Muscle layer of duodenum (tissue), 2 donors: ENCODE data around the gene PSMC3.

Source experiments
- H3K27ac ChIP-seq: one replicate; pipeline ENCODE4 v1.7.0; 2013; ENCODE audit warnings: mild to moderate bottlenecking, low read length
- H3K27me3 ChIP-seq: one replicate; pipeline ENCODE4 v1.7.0; 2013; ENCODE audit warnings: low read depth, mild to moderate bottlenecking, control low read depth, low read length
- H3K36me3 ChIP-seq, 2 donors: one replicate each; pipeline ENCODE4 v1.7.0; 2013; ENCODE audit warnings: low read length in 2 of 2, control low read depth in 1 of 2, mild to moderate bottlenecking in 1 of 2; ENCODE audit not compliant: insufficient read depth in 2 of 2, control insufficient read depth in 1 of 2
- H3K4me1 ChIP-seq, 2 donors: one replicate each; pipeline ENCODE4 v1.7.0; 2013; ENCODE audit warnings: low read length in 2 of 2, mild to moderate bottlenecking in 2 of 2, control low read depth in 1 of 2, moderate library complexity in 1 of 2; ENCODE audit not compliant: insufficient read depth in 2 of 2, control insufficient read depth in 1 of 2
- H3K4me3 ChIP-seq, 2 donors: one replicate each; pipeline ENCODE4 v1.7.0; 2013; ENCODE audit warnings: low read length in 2 of 2, low read depth in 1 of 2, mild to moderate bottlenecking in 1 of 2
- H3K9me3 ChIP-seq, 2 donors: one replicate each; pipeline ENCODE4 v1.7.0; 2013; ENCODE audit warnings: low read length in 2 of 2, control low read depth in 1 of 2, mild to moderate bottlenecking in 1 of 2; ENCODE audit not compliant: control insufficient read depth in 1 of 2
- donor health status: healthy.

The PSMC3 gene

DNA sequence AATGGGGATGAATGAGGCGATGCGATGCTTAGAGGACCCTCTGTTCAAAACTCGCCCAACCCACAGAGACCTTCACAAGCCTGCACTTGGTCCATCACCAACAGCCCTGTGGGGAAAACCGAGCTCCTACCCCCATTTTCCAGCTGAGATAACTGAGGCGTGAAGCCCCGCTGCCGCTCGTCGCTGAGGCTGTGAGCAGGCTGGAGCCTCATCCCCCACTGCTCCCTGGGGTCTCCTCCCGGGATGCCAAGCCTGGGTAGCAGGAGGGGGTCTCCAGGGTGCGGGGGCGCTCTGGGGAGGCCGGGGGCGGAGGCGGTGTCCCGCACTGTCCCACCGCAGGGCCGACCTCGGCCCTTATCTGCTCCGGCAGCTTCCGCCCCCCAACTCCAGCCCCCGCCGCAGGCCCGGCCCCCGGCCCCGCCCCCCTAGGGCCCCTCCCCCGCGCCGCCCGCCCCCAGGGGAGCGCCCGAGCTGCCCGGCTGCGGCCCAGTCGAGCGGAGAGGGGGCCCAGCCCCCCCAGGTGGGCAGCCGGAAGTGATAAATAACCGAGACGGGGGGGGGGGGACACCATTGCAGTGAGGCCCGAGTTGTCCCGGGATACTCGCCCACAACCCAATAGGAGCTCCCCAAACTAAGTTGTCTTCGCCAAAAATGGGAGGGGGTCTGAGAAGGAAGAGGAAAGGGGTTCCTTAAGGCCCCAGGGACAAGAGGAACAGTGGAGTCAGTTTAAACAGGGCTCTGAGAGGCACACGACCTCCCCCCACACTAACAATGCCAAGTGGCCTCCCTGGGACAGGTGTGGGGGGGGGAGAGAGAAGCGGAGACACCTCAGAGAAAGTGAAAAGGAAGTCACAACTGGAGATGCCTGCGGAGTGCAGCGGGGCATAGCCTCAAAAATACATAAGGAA lies 26.1 kb downstream of the PSMC3 start:
- Histone ChIP-seq H3K27me3 (no peaks in the 10 kb centered on the region), H3K4me3 (peak overlapping the region; percentile 56 to 66), H3K27ac (peak overlapping the region; percentile 26), H3K36me3 (no peaks in the 10 kb centered on the region), H3K9me3 (no peaks in the 10 kb centered on the region), H3K4me1 (peaks cover 0 to 7% of the 10 kb centered on the region in 2 donors)

DNA sequence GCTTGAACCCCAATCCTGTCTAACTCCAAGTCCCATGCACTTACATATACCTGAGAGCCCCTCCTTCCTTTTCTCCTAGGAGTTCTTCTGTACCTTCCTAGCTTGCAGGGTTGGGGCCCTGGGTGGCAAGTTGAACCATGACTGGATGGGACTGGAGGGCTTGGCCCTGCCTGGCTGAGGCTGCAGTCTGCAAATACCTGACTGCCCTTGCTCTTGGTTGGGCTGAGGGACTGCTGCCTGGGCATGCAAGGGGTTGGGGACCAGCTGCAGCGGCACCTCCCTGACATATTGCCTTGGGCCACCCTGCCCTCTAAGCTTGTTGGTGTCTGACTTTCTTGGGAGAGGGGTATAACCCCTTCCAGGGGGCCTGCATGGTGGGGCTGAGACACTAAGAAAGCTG lies 27.7 kb downstream of the PSMC3 start:
- Histone ChIP-seq H3K27me3 (no peaks in the 10 kb centered on the region), H3K27ac (no peak overlapping the region), H3K4me1 (peaks cover 0 to 11% of the 10 kb centered on the region in 2 donors), H3K4me3 (no peak overlapping the region), H3K9me3 (no peaks in the 10 kb centered on the region), H3K36me3 (no peaks in the 10 kb centered on the region)

DNA sequence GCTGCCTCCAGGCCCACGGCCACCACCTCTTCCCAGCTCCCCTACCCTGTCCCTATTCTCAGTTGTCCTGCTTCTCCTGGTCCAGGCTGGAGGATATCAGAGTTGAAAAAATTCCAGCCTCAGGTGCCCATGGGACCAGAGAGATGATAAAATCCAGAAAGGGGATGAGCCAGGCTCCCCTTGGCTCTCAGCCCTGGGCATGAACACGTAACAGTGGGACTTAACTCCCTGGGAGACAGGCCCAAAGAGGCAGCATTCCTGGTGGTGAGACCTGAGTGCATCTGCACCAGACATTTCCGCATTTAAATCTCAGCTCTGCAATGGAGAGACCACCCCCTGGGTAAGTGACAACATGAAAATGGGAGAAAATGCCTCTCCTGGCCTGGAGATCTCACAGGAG lies 28.2 kb downstream of the PSMC3 start:
- no peaks in the 10 kb centered on the region for H3K27me3 ChIP-seq
- H3K27ac ChIP-seq = no peak overlapping the region
- no peaks in the 10 kb centered on the region for H3K36me3 ChIP-seq
- H3K4me3 ChIP-seq = no peak overlapping the region
- peaks cover 0 to 14% of the 10 kb centered on the region in 2 donors for H3K4me1 ChIP-seq
- no peaks in the 10 kb centered on the region for H3K9me3 ChIP-seq

DNA sequence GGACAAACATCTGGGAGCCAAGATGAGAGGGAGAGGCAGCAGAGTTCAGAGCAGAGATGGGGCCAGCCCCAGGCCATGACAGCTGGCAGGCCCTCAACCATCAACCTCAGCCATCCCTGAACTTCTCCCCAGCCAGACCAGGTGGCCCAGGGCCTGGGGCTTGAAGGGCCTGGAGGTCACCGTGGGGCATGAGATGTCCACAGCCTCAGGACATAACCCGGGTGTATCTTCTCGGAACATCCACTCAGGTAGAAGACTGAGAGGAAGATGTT lies 30.3 kb downstream of the PSMC3 start:
- Histone ChIP-seq H3K4me3 (no peak overlapping the region), H3K27ac (peak overlapping the region; percentile 83), H3K27me3 (no peaks in the 10 kb centered on the region), H3K36me3 (no peaks in the 10 kb centered on the region), H3K9me3 (no peaks in the 10 kb centered on the region), H3K4me1 (peaks cover 0 to 14% of the 10 kb centered on the region in 2 donors)

DNA sequence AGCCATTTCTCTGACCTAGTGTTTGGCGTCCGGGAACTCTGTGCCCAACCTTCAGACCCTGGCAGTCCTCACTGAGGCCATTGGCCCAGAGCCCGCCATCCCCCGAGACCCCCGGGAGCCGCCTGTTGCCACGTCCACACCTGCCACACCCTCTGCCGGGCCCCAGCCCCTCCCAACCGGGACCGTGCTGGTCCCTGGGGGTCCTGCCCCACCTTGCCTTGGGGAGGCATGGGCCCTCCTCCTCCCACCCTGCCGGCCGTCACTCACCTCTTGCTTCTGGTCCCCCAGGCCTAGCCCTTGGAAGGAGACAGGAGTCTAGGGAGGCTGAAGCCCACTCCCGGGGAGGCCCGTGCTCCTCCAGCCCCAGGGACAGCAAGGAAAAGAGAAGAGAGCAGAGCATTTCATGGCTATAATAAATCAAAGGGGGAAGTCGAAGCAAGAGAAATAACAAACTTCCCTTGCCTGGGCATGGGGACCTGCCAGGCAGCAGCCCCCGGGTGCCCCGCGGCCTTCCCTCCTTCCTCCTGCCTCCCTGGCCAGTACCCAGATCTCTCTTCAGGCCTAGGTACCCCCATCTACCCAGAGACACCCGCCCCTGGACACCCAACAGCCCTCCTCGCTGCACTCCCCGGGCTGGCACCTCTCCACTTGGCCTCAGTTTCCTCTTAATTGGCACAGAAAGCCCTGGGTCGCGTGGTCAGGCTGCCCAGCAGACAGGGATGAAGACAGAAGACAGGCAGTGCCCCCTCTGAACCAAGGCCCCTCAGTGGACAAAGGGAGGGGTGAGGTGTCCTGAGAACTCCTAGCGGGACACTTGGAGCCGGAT lies 30.8 kb downstream of the PSMC3 start:
- Histone ChIP-seq H3K9me3 (no peaks in the 10 kb centered on the region), H3K36me3 (no peaks in the 10 kb centered on the region), H3K27ac (peak overlapping the region; percentile 83), H3K27me3 (no peaks in the 10 kb centered on the region), H3K4me3 (peak overlapping the region in 1 of 2 donors; percentile 34), H3K4me1 (peaks cover 0 to 12% of the 10 kb centered on the region in 2 donors)

DNA sequence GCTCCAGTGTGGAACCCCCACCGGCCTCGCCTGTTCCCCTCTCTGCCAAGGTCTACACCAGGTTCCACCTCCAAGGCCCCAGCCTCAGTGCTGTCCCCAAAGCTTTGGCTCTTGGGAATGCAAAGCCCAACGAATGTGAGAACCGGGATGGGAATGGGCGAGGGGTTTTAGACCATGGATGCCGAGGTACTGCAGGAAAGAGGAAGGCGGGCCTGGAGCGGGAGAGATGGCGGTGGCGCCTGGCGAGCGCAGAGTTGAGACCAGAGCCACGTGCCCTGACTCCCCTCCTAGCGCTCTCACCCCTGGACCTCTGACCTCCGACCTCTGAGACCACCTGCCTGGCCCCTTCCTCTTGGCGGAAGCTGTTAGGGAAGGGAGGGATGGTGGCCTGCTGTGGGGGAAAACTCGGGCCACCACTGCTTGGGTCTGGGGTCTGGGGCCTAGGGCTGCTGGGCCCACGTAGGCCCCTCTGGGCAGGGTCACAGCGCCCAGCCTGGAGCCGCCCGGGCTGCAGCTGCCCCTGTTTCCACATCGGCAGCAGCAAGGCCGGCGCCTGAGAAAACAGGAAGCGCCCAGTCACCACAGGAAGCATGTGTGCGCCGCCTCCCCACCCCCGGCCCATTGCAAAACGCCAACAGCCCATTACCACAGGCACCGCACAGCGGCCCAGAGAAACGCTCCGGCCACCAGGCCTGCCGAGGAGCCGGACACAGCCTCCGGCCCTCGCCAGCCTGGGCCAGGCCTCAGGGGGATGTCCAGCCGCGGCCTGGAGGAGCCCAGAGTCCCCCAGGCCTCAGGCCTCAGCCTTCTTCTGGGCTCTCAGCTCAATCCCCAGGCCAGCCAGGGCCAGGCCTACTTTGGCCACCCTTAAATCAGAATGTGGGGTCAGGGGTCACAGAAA lies 31.7 kb downstream of the PSMC3 start:
- Histone ChIP-seq H3K4me1 (peaks cover 0 to 7% of the 10 kb centered on the region in 2 donors), H3K27ac (peak overlapping the region; percentile 83), H3K9me3 (no peaks in the 10 kb centered on the region), H3K36me3 (no peaks in the 10 kb centered on the region), H3K27me3 (no peaks in the 10 kb centered on the region), H3K4me3 (peak overlapping the region in 1 of 2 donors; percentile 34)

DNA sequence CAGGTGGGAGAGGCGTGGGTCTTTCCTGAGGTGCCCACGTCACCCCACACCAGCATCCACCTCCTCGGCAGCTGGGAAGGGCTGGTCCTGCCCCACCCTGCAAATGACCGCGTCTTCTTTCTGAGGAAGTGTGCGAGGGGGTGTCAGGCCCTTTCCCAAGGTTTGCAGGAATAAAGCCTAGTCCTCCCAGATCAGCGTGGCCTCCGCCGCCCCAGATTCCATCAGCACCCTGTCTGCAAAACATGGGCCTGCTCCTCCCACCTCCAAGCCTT lies 32.3 kb downstream of the PSMC3 start:
- H3K27ac ChIP-seq = peak overlapping the region; percentile 71
- H3K27me3 ChIP-seq = no peaks in the 10 kb centered on the region
- H3K36me3 ChIP-seq = no peaks in the 10 kb centered on the region
- H3K4me3 ChIP-seq = peak overlapping the region in 1 of 2 donors; percentile 34
- H3K4me1 ChIP-seq = peaks cover 0 to 7% of the 10 kb centered on the region in 2 donors
- no peaks in the 10 kb centered on the region for H3K9me3 ChIP-seq

DNA sequence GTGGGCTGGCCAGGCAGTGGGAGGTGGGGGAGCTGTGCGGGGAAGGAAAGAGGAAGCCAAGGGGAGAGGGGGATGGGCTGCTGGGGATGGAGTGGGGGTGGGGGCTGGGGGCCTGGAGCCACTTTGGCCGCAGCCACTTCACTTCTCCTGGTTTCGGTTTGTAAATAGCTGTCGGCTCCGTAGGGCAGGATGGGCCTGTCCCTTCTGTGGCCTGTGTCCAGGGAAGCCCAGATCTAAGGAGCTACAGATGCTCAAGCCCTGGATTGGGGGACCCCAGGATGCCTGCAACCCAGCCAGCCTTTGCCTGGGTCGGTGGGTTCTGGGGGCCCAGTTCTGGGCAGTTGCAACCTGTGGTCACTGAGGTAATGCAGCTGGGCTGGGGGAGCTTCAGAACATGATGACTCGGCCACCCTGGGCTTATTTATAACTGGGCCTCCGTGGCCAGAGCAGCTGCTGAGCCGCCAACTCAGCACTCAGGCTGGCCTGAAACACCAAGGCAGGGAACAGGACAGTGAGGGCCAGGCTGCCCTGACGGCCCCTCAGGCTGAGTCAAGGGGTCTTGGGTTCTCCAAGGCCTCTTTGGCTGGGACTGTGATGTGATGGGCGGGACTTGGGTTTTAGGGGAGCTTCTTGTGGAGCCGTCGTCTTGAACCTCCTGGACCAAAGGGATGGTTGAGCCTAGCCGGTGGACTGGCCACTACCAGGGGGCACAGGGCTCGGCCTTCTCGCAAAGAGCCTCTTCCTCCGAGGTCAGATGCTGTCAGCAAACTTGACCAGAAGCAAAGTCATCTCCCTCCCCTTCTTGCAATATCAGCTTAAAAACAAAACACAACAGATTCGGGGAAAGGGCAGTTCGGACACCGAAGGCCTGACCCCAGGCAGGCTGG lies 32.8 kb downstream of the PSMC3 start:
- Histone ChIP-seq H3K27me3 (no peaks in the 10 kb centered on the region), H3K9me3 (no peaks in the 10 kb centered on the region), H3K36me3 (no peaks in the 10 kb centered on the region), H3K27ac (peak overlapping the region; percentile 71), H3K4me1 (peaks cover 0 to 7% of the 10 kb centered on the region in 2 donors), H3K4me3 (no peak overlapping the region)

DNA sequence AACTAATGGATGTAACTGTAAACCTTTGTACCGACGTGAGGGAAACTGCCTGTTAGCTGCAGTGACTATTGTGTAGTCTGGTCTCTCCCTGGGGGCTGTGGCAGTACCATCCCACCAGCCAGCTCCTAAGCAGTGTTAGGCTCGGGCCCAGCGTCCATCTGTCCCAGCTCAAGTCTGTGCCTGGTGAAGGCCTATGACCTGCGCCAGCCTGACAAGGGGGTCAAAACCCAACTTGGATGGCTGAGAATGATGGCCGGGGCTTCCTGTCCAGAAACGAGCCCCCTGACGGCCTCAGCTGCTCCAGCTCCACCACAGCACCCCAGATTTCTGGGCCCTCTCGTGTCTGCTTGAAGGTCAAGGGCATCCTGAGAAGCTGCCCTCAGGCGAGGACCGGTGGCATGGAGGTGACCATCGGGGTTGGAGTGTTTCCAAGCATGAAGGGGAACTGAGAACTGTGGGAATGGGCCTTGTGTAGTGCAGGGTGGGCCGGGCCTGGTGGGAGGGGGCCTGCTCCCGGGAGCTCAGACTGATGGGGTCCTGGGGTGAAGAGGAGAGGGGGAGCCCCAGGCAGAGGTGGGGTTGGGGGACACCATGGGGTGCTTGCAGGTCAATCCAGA lies 33.6 kb downstream of the PSMC3 start:
- Histone ChIP-seq H3K27ac (no peak overlapping the region), H3K4me3 (no peak overlapping the region), H3K36me3 (no peaks in the 10 kb centered on the region)

DNA sequence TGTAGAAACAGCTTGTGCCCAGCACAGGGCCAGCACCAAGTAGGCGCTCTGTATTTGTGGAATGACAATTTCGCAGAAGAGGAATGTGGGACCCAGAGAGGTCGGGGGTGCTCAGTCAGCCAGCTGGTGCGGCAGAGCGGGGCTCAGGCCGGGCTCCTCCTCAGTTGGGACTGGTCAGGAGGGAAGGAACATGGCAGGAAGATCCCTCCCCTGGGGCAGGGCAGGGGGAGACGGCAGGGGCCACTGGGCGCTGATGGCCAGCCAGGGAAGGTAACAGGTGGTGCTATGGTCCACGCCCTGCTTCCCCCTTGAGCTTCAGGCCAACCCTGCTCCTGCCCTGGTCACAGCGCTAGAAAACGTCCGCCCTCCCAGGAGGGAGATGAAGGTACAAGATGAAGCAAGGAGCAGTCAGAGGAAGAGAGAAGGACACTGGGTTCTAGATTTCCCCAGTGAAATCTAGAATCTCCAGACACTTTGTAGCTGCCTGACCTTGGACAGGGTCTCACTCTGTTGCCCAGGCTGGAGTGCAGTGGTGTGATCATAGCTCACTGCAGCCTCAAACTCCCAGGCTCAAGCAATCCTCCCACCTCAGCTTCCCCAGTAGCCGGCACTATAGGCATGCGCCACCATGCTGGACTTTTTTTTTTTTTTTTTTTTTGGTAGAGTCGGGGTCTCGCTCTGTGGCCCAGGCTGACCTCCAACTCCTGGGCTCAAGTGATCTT lies 34.4 kb downstream of the PSMC3 start:
- Histone ChIP-seq H3K27ac (peak overlapping the region; percentile 51), H3K4me3 (no peak overlapping the region), H3K9me3 (no peaks in the 10 kb centered on the region), H3K4me1 (peaks cover 0 to 7% of the 10 kb centered on the region in 2 donors), H3K27me3 (no peaks in the 10 kb centered on the region), H3K36me3 (no peaks in the 10 kb centered on the region)

More for the DNA sequence above, 33.6 kb downstream of the PSMC3 start:
- no peaks in the 10 kb centered on the region for H3K9me3 ChIP-seq
- peaks cover 0 to 7% of the 10 kb centered on the region in 2 donors for H3K4me1 ChIP-seq
- no peaks in the 10 kb centered on the region for H3K27me3 ChIP-seq
